Measurements from ENCODE around the gene STOML2. TPM values are rescaled to one million over a fixed set of nuclear protein-coding genes. Genes with fewer than 3 reads are reported as not detected.

STOML2 gene
- total RNA-seq, 1 experiment from 2014 or later, result 192 TPM

GRCh38 chr9:35097573-35097972 lies 5.4 kb downstream of the STOML2 start:
- H2BK15ac ChIP-seq (ENCODE audit: low read depth, low read length), result no peak overlapping the region
- peaks cover 11 to 15% of the 10 kb centered on the region in 2 experiments for H3K4me1 Mint-ChIP-seq
- H3K4ac ChIP-seq (ENCODE audit: low read depth, low read length), result no peak overlapping the region
- no CpG with 5 or more reads among the region's 3 CpGs for WGBS (ENCODE audit: extremely low coverage, insufficient read length, low lambda C conversion rate)
- no peak overlapping the region for H3K9ac ChIP-seq (ENCODE audit: extremely low read depth, insufficient read length, low read length)
- peaks cover 22 to 52% (median 44%) of the 10 kb centered on the region in 3 experiments for H3K36me3 Mint-ChIP-seq (ENCODE audit: insufficient read depth in 1 of 3, low read depth in 3 of 3)
- H3K79me1 ChIP-seq (ENCODE audit: insufficient read depth, low read depth, low read length, poor library complexity, severe bottlenecking), result peaks cover 9% of the 10 kb centered on the region
- no peak overlapping the region for H3K23ac ChIP-seq (ENCODE audit: insufficient read length, low read depth, low read length)
- H3K9me3 Mint-ChIP-seq, result no peaks in the 10 kb centered on the region
- H3K27me3 Mint-ChIP-seq (ENCODE audit: low read depth), result no peaks in the 10 kb centered on the region
- H3K14ac ChIP-seq (ENCODE audit: insufficient read depth, low read length), result no peak overlapping the region
- H2AK5ac ChIP-seq (ENCODE audit: insufficient read length, low read length), result no peak overlapping the region
- no peak overlapping the region for H4K8ac ChIP-seq (replicated peaks; ENCODE audit: insufficient read length, low read depth, low read length)
- H3K27ac Mint-ChIP-seq, result no peak overlapping the region
- H3K79me2 ChIP-seq (ENCODE audit: insufficient read depth, low read length), result peaks cover 5% of the 10 kb centered on the region; the same call in 1 of the 2 replicates
- no peak overlapping the region for H2BK120ac ChIP-seq (ENCODE audit: low read depth, low read length, poor library complexity, severe bottlenecking)
- H3K4me3 Mint-ChIP-seq, result peak overlapping the region in 1 of 2 experiments; percentile 5; a peak in 1 of 5 replicates
- no peaks in the 10 kb centered on the region for H3K4me1 ChIP-seq (ENCODE audit: insufficient read depth, low read length)
- H4K5ac ChIP-seq (ENCODE audit: insufficient read length, low read depth, low read length), result no peak overlapping the region
- no peak overlapping the region for H3K4me2 ChIP-seq (ENCODE audit: insufficient read depth, insufficient read length, low read length)
- no peak overlapping the region for H2BK20ac ChIP-seq (ENCODE audit: low read depth, low read length, poor library complexity, severe bottlenecking)
- H3K9me3 ChIP-seq (ENCODE audit: control insufficient read depth, low read depth, low read length), result no peaks in the 10 kb centered on the region
- TF ChIP-seq CTCF (conservative IDR thresholded peaks at IDR 0.05), result no peak
- no peak overlapping the region for H2AFZ ChIP-seq (ENCODE audit: low read length)
- no peak overlapping the region for H3K56ac ChIP-seq (ENCODE audit: insufficient read length, low read depth, low read length)
- H3K27ac ChIP-seq (ENCODE audit: insufficient read length, low read depth, low read length), result no peak overlapping the region
- peaks cover 11% of the 10 kb centered on the region for H3K23me2 ChIP-seq (ENCODE audit: insufficient read length, low read depth, low read length, poor library complexity, severe bottlenecking)
- no peak for DNase-seq
- H2BK12ac ChIP-seq (ENCODE audit: insufficient read length, low read depth, low read length), result no peak overlapping the region
- no peak overlapping the region for H4K91ac ChIP-seq (ENCODE audit: insufficient read length, low read depth, low read length)
- no peak overlapping the region for H2BK5ac ChIP-seq (ENCODE audit: insufficient read length, low read length)
- no peaks in the 10 kb centered on the region for H3K27me3 ChIP-seq (ENCODE audit: insufficient read depth, low read length)
- no peak overlapping the region for H3T11ph ChIP-seq (ENCODE audit: low read length)
- no peaks in the 10 kb centered on the region for H4K20me1 ChIP-seq (ENCODE audit: control insufficient read depth, insufficient read depth, insufficient read length)
- no peak overlapping the region for H3K18ac ChIP-seq (ENCODE audit: insufficient read length, low read depth, low read length)

Measured in H9 (cell line).